Hematopoietic multipotent progenitor cell treated with erythropoietin and hydrocortisone succinate and interleukin-3 and kit ligand, for 15 days (in vitro differentiated cells): ENCODE data around the gene TAX1BP3.
"Not testable (repeated sequence)": the region's sequence is repeated elsewhere in the genome, so short reads cannot be mapped to it uniquely, and the experiment has no call there.

Source experiments
- DNase-seq: peaks from one replicate; pipeline ENCODE4 v3.0.0-alpha.2; 2015; ENCODE audit warnings: low spot score

TAX1BP3 gene, protein sequence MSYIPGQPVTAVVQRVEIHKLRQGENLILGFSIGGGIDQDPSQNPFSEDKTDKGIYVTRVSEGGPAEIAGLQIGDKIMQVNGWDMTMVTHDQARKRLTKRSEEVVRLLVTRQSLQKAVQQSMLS

DNA sequence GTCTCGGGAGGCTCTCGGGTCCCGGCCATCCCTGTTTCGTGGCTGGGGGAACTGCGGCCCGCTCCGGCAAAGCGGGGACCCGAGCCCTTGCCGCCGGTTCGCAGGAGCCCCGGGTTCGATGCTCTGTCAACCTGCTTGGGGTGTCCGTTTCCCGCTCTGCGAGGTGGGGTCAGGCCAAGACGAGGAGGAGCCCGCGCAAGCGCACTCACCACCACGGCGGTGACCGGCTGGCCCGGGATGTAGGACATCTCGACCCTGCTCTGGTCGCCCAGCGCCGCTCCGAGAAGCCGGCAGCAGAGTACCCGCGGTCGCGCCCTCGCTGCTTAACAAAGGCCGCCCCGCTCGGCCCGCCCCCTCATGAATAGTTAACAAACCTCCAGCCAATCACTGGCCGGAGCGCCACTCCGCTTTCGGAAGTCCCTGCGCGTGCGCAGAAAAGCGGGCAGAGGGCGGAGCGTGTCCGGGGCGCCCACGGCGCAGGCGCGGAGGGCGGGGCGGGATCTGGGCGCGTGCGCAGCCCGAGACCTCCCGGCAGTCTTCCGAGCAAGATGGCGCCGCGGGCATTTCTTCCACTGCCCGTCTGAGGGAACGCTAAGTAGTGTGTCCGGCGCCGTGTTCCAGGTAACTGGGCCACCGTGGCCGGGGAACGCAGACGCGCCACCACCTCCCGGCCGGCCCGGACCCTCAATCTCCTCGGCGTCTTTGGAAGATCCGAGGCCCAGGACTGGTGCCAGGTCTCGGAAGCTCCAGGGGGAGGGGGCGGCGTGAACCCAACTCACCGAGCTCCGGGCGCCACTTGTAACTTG, at the start of gene TAX1BP3, which contains the start of gene EMC6:
TSS of gene TAX1BP3 (minus strand) at position 300 of the 806 bp plus-strand sequence. CDS start at position 248, 52 bp downstream.
TSS of gene EMC6 (plus strand) at position 534 of the 806 bp plus-strand sequence. CDS start 335 bp downstream, outside the sequence.
- DNase-seq, result peak; percentile 98

DNA sequence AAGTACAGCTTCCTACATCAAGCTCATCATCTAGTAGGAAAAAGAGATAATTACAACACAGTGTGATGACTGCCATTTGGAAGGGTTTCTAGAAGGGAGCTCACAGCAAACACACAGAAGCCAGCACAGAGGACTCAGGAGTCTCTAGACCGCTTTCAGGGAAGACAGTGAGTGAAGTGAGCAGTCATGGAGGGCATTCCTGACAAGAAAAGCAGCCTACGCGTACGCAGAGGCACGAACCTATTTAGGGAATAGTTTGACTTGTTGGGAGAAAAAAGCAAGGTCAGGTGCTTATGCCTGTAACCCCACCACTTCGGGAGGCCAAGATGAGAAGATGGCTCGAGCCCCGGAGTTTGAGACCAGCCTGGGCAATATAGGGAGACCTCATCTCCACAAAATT, 46.9 kb upstream of the TAX1BP3 start:
- no peak for DNase-seq

DNA sequence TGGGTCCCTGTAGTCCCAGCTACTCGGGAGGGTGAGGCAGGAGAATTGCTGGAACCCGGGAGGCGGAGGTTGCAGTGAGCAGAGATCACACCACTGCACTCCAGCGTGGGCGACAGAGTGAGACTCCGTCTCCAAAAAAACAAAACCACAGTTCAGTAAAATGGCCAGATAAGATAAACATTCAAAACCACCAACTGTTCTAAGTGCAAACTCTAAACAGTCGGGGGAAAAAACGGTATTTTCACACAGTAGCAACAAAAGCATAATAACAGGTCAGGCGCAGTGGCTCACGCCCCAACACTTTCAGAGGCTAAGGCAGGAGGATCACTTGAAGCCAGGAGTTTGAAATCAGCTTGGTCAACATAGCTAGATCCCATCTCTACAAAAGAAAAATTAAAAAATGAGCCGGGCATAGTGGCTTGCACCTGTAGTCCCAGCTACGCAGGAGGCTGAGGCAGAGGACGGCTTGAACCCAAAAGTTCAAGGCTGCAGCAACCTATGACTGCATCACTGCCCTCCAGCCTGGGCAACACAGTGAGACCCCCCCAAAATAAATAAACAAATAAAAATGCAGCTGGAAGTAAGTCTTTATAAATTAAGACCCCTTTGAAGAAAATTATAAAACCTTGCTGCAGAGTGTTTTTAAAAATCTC, 44.6 kb upstream of the TAX1BP3 start:
- DNase-seq, result no peak

DNA sequence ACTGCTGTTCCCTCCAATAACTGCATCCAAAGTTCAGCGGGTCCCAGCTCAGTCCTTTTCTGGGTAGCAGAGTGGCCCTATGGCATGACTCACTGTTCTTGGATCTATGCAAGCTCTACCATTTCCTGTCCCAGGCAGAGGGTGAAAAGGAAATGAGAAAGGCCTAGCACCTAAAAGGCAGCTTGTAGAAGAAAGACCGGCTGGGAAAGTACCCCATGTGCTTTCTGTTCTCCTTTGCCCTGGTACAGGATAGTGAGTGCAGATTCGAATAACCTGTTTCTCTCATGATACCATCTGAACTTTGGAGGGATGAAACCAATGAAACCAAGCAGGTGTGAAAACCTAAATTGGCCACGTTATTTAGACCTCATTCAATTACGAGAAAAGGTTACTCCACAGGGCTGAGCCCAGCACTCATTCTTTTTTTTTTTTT, 42.6 kb upstream of the TAX1BP3 start:
- no peak for DNase-seq

DNA sequence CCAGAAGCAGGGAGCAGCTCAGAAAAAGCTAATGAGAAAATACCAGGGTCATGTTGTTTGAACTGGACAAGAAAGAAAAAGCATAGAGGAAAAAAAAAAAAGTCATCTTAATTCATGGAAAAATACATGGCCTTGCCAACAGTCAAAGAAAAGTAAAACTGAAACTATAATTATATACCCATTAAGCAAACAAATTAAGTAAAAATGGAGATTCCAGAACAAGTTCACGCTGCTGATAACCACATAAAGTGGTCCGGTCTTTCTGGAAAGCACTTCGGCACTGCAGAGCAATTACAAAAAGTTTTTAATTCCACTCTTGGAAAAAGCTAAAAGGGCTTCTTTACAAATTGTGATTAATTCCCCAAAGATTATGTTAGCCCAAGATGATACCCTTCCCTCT, 40.0 kb upstream of the TAX1BP3 start:
- DNase-seq, result no peak

DNA sequence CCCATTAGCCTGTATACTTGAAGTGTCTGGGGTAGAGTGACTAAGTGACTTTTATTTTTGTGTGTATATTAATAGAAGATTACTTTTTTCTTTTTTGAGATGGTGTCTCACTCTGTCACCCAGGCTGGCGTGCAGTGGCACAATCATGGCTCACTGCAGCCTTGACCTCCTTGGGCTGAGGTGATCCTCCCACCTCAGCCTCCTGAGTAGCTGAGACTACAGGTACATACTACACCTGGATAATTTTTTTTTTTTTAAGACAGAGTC, 37.3 kb upstream of the TAX1BP3 start:
- DNase-seq, result not testable (repeated sequence)

DNA sequence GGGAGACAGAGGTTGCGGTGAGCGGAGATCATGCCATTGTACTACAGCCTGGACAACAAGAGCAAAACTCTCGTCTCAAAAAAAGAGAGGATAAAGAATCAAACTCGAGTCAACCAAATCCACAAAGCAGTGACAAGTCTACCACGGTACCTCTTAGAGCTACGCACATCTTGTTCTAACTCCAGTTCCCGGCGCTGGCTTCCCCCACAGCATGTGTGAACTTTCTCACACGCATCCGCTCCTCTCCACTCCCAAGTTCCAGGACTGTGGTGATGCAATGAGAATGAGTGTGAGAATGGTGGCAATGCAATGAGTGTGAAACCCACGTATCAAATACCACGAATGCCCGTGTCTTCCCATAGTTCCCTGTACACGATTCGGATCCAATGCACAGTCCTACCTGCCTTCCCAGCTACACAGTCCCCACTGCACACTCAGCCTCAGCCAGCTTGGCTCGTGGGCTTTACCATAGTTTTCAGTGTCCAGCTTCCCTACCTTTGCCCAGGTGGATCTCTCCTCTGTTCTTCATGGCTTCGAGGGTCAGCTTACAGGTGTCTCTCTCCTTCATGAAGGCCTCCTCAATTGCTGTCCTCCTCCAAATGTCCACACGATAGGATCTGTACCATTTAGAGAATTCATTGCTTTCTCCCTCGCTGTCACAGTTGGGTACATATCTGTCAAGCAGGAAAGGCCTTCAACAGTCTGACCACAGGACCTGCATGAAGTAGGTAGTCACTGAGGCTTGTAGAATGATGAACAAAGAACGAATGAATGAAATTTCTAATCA, 36.7 kb upstream of the TAX1BP3 start:
- DNase-seq, result no peak

DNA sequence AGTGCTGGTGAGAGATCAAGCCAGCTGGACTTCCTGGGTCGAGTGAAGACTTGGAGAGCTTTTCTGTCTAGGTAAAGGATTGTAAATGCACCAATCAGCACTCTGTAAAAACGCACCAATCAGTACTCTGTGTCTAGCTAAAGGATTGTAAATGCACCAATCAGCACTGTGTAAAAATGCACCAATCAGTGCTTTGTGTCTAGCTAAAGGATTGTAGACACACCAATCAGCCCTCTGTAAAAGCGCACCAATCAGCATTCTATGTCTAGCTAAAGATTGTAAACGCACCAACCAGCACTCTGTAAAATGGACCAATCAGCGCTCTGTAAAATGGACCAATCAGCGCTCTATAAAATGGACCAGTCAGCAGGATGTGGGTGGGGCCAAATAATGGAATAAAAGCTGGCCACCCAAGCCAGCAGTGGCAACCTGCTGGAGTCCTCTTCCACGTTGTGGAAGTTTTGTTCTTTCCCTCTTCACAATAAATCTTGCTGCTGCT, 33.7 kb upstream of the TAX1BP3 start:
- not testable (repeated sequence) for DNase-seq

DNA sequence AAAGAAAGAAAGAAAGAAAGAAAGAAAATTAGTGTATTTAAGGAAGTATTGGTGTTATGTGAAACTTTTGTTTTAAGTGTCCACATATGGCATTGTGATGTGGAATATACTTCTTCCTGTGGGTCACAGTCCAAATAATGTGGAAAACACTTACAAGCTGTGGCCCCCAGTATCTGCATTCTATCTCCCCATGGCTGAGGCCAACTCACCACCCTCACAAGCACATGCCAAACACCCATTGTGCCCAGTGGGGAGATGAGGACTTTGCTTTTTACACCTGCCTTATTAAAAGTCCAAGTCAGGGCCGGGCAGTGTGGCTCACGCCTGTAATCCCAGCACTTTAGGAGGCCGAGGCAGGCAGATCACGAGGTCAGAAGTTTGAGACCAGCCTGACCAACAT, 31.6 kb upstream of the TAX1BP3 start:
- no peak for DNase-seq

DNA sequence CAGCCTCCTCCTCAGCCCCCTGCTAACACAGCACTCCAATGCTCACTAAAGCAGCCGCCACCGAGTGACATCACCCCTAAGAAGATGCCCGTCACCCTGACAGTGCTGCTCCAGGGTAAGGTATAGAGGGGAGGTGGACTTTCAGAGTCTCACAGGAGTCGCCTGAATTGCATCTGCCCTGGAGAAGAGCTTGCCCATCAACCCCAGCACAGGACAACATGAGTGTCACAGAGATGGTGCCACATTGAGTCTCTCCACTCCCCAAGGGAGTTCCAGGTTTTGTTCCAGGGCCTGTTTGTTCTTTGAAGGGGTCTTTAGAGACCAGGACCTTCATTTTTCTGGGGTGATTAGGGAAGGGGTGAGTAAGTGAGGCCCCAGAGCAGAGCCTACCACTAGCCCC, 29.8 kb upstream of the TAX1BP3 start:
- no peak for DNase-seq

DNA sequence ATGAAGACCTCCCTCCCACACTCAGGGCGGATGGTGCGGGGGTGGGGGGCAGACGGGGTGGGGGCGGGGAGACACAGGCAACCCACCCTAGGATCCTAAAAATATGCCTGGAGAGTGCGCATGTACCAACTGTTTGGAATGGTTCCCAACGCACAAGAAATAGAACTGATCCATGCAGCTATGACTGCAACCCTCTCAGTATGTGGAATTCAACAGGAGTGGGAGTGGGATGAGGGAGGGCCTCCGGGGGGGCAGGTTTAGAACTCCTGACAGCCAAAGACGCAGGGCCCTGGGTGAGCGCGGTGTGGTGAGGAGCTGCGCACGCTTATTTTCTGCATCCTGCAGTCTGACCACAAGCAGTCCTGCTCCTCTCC, 28.7 kb upstream of the TAX1BP3 start:
- DNase-seq, result no peak

DNA sequence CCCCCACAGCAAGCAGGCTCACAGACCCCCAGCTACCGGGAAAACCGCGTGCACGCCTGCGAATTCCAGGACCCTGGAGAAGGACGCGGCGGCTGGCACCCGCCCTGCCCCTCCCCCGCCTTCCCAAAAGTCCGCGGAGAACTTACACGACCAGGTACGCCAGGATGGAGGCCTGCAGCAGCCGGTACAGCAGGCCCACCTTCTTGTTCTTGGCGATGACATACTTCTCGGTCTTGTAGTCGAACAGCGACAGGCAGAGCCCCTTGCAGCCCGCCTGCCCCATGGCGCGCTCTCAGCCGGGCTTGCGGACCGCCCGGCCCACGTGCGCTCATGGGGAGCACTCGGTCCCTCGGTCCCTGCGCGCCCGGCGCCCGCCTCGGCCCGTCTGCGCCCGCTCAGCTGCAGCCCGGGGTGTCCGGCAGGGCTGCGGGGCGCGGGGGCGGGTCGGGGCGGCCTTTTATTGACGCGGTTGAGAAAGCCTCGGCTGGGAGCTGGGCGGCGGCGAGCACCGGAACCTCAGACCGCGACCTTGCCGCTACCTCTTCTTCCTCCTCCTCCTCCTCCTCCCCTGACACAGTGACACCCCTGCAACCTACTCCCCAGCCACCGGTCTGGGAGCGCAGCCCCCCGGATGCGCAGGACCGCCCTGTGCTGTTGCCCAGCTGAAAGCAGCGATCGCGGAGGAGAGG, 27.5 kb upstream of the TAX1BP3 start, which contains the start of gene P2RX5:
TSS of gene P2RX5 (minus strand) at position 433 of the 689 bp plus-strand sequence. CDS start at position 283, 150 bp downstream.
- no peak for DNase-seq

DNA sequence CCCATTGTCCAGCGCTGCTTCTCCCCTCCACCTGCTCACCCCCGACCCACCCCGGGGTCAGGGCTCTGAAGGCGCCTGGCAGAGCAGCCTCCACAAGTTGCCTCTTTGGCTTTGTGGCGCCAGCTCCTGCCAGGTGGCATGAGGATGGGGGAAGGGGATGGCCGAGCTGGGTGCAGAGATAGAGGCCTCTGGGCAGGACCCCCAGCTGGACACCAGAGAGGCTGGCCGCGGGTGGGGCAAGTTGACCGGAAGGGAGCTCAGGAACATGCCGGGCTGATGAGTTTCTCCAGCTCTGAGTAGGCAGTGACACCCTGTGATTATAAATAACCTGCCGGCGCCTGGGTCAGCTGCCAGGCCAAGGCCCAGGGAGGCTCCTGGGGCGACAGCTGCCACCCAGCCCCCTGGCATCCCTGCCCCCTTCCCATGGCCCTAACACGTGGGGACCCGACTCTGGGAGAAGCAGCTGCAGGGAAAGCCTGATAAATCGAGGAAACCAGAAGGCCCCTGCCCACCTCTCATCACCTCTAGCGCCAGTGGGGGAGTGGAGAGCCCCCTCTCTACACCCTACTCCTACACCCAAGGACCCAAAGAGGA, 26.8 kb upstream of the TAX1BP3 start:
- DNase-seq, result no peak

DNA sequence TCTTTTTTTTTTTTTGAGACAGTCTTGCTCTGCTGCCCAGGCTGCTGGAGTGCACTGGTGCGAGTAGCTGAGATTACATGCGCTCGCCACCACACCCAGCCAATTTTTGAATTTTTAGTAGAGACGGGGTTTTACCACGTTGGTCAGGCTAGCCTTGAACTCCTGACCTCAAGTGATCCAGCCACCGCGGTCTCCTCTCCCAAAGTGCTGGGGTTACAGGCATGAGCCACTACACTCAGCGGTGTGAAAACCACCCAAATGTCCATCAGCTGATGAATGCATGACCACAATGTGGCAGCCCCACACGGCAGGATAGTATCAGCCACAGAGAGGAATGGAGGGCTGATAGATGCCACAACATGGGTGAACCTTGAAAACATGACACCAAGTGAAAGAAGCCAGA, 25.5 kb upstream of the TAX1BP3 start:
- DNase-seq, result no peak

DNA sequence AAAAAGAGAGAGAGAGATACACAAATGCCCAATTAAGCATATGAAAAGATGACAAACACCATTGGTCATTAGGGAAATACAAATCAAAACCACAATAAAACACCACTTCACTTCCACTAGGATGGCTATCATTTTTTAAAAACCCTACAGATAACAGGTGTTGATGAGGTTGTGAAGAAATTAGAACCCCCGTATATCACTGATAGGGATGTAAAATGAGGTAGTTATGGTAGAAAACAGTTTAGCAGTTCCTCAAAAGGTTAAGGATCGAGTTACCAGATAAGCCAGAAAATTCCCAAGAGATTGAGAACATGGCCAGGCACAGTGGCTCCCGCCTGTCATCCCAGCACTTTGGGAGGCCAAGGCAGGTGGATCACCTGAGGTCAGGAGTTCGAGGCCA, 24.8 kb upstream of the TAX1BP3 start:
- no peak for DNase-seq

DNA sequence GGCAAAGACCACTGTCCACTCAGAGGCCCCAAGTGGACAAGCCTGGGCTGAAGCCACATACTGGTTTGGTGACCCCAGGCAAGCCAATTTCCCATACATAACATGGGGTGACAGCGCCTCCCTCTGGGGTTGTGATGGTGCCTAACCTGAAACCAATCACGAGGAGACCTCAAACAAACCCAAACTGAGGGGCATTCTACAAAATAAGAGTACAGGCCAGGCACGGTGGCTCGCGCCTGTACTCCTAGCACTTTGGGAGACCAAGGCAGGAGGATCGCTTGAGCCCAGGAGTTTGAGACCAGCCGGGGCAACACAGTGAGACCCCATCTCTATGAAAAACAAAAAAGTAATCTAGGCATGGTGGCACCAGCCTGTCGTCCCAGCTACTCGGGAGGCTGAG, 24.0 kb upstream of the TAX1BP3 start:
- DNase-seq, result no peak

DNA sequence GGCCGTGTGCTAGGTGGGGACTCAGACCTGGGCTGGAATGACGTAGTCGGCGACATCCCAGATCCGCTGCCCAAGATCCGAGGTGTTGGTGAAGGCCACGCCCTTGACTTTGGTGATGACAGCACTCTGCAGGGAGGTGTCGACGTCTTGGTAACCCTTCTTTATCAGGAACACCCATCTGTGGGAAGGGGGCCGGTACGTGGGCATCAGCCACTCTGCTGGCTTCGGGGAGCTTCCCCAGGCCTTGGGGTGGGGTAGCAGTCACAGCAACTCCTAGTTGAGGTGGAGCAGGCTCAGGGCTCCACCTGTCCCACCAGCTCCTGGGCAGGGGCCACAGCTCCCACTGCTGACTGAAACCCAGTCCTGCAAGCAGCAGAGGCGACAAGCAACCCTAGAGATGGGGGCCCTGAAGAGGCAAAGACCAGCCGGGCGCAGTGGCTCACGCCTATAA, 23.3 kb upstream of the TAX1BP3 start:
- no peak for DNase-seq

DNA sequence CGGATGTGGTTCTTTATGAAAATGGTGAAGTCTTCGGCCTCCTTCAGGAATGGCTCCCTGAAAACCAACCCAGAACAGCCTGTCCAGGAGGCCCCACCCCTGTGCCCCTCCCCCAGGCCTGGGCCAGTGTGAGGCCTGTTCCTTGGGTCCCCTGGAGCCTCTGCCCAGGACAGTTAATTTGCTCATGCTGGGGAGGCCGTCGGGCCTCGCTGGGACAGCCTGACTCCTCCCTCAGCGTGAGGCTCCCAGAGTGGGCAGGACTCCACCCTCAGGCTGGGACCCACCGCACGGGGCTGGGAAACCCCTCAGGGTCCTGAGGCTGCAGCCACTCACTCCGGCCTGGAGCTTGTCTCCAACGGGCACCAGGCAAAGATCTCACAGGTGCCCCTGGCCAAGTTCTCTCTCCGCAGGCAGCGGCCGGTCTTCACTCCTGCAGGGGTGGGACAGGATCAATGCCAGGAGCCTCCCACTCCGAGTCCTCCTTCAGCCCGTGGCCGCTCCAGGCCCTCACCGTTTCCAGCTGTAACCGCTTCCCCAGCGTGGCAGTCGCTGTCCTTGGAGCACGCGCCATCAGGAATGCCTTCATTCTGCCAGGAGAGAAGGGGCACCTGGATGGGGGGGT, 21.8 kb upstream of the TAX1BP3 start:
- DNase-seq, result no peak

DNA sequence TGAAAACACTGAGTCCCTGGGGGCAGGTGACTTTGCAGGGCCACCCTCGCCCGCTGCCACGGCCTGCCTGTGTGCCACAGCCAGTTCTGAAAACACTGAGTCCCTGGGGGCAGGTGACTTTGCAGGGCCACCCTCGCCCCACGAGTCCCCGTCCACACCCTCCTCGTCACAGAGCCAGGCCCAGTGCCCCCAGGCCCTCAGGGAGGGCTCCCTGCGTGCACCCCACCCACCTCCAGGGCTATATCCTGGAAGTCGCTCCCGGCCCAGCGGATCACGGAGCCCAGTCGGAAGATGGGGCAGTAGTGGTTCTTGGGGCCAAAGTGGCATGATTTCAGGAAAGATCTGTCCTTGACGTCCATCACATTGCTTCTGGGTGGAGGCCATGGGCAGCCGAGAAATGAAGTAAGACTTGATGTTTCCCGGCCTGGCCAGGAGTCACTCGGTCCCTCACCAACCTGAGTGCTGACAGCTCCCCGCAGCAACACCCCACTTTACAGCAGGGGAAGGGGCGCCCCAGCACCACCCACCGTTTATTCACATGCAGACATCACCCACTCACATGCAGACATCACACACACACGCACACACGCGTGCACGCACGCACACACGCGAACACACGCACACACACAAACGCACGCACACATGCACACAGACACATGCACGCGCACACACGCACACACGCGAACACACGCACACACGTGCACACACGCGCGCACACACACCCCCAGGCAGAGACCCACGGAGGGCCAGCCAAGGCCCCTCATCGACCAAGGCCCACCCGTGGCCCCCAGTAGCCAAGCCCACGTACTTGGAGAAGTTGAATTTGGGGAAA, 21.1 kb upstream of the TAX1BP3 start:
- DNase-seq, result no peak

DNA sequence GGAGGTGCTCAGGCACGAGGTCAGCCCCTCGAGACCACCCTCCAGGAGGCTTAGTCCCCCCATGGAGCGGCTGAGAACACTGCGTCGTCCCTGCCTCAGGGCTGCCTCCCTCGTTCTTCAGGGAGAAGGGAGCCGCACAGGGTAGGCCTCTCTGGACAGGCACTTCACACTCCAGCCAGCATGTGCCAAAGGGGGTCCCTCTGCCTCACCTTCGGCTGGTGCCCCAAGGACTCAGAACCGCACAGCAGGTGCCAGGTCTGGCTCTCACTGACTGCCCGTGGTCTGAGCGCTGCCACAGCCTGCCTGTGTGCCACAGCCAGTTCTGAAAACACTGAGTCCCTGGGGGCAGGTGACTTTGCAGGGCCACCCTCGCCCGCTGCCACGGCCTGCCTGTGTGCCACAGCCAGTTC, 20.5 kb upstream of the TAX1BP3 start:
- no peak for DNase-seq
